B cell (primary cell): Measurements from ENCODE around the gene LCT. TPM values are rescaled to one million over a fixed set of nuclear protein-coding genes. Genes with fewer than 3 reads are reported as not detected.

Source experiments
- ATAC-seq: fragments of 200-7000 bp; cut with Tn5 transposase; one replicate; pipeline ENCODE4 v1.10.0; 2021; ENCODE audit warnings: low read depth, mild to moderate bottlenecking, moderate number of reproducible peaks, moderate library complexity
- CTCF ChIA-PET: fragments of 350-600 bp; sonication (Branson Sonifier 250); formaldehyde crosslinking; loops from one replicate; lab custom pipeline; 2021; ENCODE audit warnings: antibody characterized with exemption, inconsistent platforms; lab: Charles Lee
- POLR2A ChIA-PET: fragments of 350-600 bp; sonication (Branson Sonifier 250); formaldehyde crosslinking; loops from one replicate; lab custom pipeline; 2021; ENCODE audit warnings: antibody characterized with exemption; lab: Charles Lee
- DNase-seq: peaks from one replicate; pipeline ENCODE4 v3.0.0; 2013
- H2AFZ ChIP-seq: 2 replicates; pipeline ENCODE4 v1.6.1; 2012; ENCODE audit warnings: mild to moderate bottlenecking, low read depth, low read length; ENCODE audit not compliant: insufficient read depth, poor library complexity, severe bottlenecking
- H3K27ac ChIP-seq, 2 donors: 1 replicate in 1 of 2; 2 replicates in 1 of 2; pipeline ENCODE4 v1.5.1; 2012 to 2013; ENCODE audit warnings: low read length in 2 of 2, mild to moderate bottlenecking in 2 of 2, moderate library complexity in 1 of 2
- H3K27me3 ChIP-seq, 4 experiments: fragments of 200-600 bp in 1 of 4; sonication (generic) in 1 of 4; replicated peaks in 1 of 4; 1 replicate in 2 of 4; 2 replicates in 2 of 4; pipeline versions ENCODE4 v1.6.1 to v1.7.0; 2013 to 2016; ENCODE audit warnings: low read length in 3 of 4, mild to moderate bottlenecking in 2 of 4, mixed read lengths in 1 of 4, moderate library complexity in 1 of 4; ENCODE audit not compliant: insufficient read depth in 4 of 4, control insufficient read depth in 3 of 4; ENCODE audit errors: control extremely low read depth in 1 of 4
- H3K36me3 ChIP-seq, 2 experiments: replicated peaks in 1 of 2; 1 replicate in 1 of 2; 2 replicates in 1 of 2; pipeline versions ENCODE4 v1.6.1 to v1.7.1; 2013; ENCODE audit warnings: low read length in 1 of 2; ENCODE audit not compliant: insufficient read depth in 2 of 2, control insufficient read depth in 1 of 2; ENCODE audit errors: control extremely low read depth in 1 of 2, extremely low read depth in 1 of 2
- H3K4me1 ChIP-seq, 2 donors: fragments of 200-600 bp in 1 of 2; sonication (generic) in 1 of 2; 1 replicate in 1 of 2; 2 replicates in 1 of 2; pipeline versions ENCODE4 v1.5.1 to v1.6.1; 2013 to 2017; ENCODE audit warnings: low read length in 2 of 2; ENCODE audit not compliant: control insufficient read depth in 2 of 2, insufficient read depth in 2 of 2
- H3K4me2 ChIP-seq: replicated peaks from 2 replicates; pipeline ENCODE3; 2012; ENCODE audit warnings: mild to moderate bottlenecking, low read depth, low read length; ENCODE audit not compliant: poor library complexity, severe bottlenecking
- H3K4me3 ChIP-seq, 5 experiments: fragments of 200-600 bp in 1 of 5; sonication (generic) in 1 of 5; 1 replicate in 3 of 5; 2 replicates in 2 of 5; pipeline versions ENCODE4 v1.5.1 to v1.7.0; 2011 to 2016; ENCODE audit warnings: low read length in 4 of 5, mild to moderate bottlenecking in 4 of 5, low read depth in 2 of 5, control low read depth in 1 of 5, moderate library complexity in 1 of 5; ENCODE audit not compliant: insufficient read depth in 1 of 5; ENCODE audit errors: control extremely low read depth in 1 of 5, extremely low read depth in 1 of 5
- H3K79me2 ChIP-seq: fragments of 200-600 bp; sonication (generic); one replicate; pipeline ENCODE4 v1.6.0; 2016; ENCODE audit warnings: low read length; ENCODE audit not compliant: control insufficient read depth, insufficient read depth
- H3K9ac ChIP-seq: fragments of 200-600 bp; sonication (generic); 2 replicates; pipeline ENCODE4 v1.6.1; 2017; ENCODE audit warnings: mild to moderate bottlenecking, low read length, moderate library complexity
- H3K9me3 ChIP-seq, 3 donors: one replicate each; pipeline versions ENCODE4 v1.6.1 to v1.7.1; 2013; ENCODE audit warnings: low read length in 2 of 3; ENCODE audit not compliant: control insufficient read depth in 2 of 3, insufficient read depth in 1 of 3; ENCODE audit errors: control extremely low read depth in 1 of 3
- H4K20me1 ChIP-seq: 2 replicates; pipeline ENCODE4 v1.6.0; 2012; ENCODE audit warnings: mild to moderate bottlenecking, low read length; ENCODE audit not compliant: insufficient read depth, control insufficient read depth, poor library complexity, severe bottlenecking
- H3K27ac Mint-ChIP-seq: one replicate; pipeline ENCODE4 v1.8.0; 2021; ENCODE audit warnings: mixed read lengths
- H3K27me3 Mint-ChIP-seq: one replicate; pipeline ENCODE4 v1.8.0; 2021; ENCODE audit warnings: mixed read lengths
- H3K4me1 Mint-ChIP-seq: one replicate; pipeline ENCODE4 v1.8.0; 2021; ENCODE audit warnings: mixed read lengths
- H3K4me3 Mint-ChIP-seq: one replicate; pipeline ENCODE4 v1.8.0; 2021; ENCODE audit warnings: mixed read lengths
- H3K9me3 Mint-ChIP-seq: one replicate; pipeline ENCODE4 v1.8.0; 2022; ENCODE audit warnings: mixed read lengths; ENCODE audit not compliant: insufficient read depth
- CTCF ChIP-seq: fragments of 200-600 bp; IDR thresholded peaks from one replicate; pipeline ENCODE4 v1.8.0; 2022; ENCODE audit warnings: antibody characterized with exemption, mild to moderate bottlenecking
- EZH2 ChIP-seq: IDR thresholded peaks from 2 replicates; pipeline ENCODE4 v1.6.1; 2012; ENCODE audit warnings: borderline replicate concordance, low read depth, mild to moderate bottlenecking, moderate library complexity, low read length; ENCODE audit not compliant: insufficient read depth, poor library complexity, severe bottlenecking
- WGBS: methylation state at CpG from one replicate; pipeline ENCODE4 v1.1.5; 2013; ENCODE audit warnings: missing lambda C conversion rate; ENCODE audit not compliant: insufficient coverage; 5-methylcytosine and 5-hydroxymethylcytosine counted together
- intact Hi-C: fragments of 100-400 bp; cut with micrococcal nuclease; formaldehyde crosslinking; loops from one replicate; pipeline ENCODE4 v1.10.0; 2022
- polyA plus RNA-seq: library from polyadenylated mRNA; depleted of rRNA; stranded (reverse); fragments of >200 nt; gene quantifications from 2 replicates; pipeline ENCODE4 v1.2.3, GENCODE V29; 2012
- total RNA-seq, 2 donors: library from RNA; stranded (reverse); fragments of 120-200 nt in 1 of 2; gene quantifications; 1 replicate in 1 of 2; 2 replicates in 1 of 2; pipeline versions ENCODE4 v1.2.3 to v1.2.4, GENCODE V29; 2013 to 2022

Gene LCT
- total and polyA plus RNA-seq, 2 donors (not counting 1 experiment from before 2014, with no cell fraction given): 0.03 to 0.07 TPM

- H3K9me3 ChIP-seq: peaks cover 3 to 22% (median 16%) of the 10 kb centered on the region in 3 donors
- POLR2A ChIA-PET: no interaction called here
- H4K20me1 ChIP-seq: no peaks in the 10 kb centered on the region
- no peak overlapping the region for H3K9ac ChIP-seq
- H3K4me2 ChIP-seq: no peak overlapping the region
- H3K4me3 ChIP-seq: no peak overlapping the region
- WGBS: no CpG with 5 or more reads among the region's 2 CpGs
- H3K36me3 ChIP-seq: no peaks in the 10 kb centered on the region
- ATAC-seq (no peak), DNase-seq (no peak)
- no peak for TF ChIP-seq EZH2
- no peak for TF ChIP-seq CTCF
- H3K4me3 Mint-ChIP-seq: no peak overlapping the region
- no peaks in the 10 kb centered on the region for H3K4me1 Mint-ChIP-seq
- CTCF ChIA-PET: no interaction called here
- H3K27me3 ChIP-seq: no peaks in the 10 kb centered on the region
- peaks cover 7% of the 10 kb centered on the region for H3K9me3 Mint-ChIP-seq
- no peaks in the 10 kb centered on the region for H3K4me1 ChIP-seq
- H2AFZ ChIP-seq: no peak overlapping the region
- H3K27ac Mint-ChIP-seq: no peak overlapping the region
- H3K27ac ChIP-seq: no peak overlapping the region
- no peaks in the 10 kb centered on the region for H3K79me2 ChIP-seq
- H3K27me3 Mint-ChIP-seq: no peaks in the 10 kb centered on the region
- intact Hi-C loops: no loop called here
Observed at GRCh38 chr2:135803278-135803677, 33.7 kb downstream of the LCT start.

DNA sequence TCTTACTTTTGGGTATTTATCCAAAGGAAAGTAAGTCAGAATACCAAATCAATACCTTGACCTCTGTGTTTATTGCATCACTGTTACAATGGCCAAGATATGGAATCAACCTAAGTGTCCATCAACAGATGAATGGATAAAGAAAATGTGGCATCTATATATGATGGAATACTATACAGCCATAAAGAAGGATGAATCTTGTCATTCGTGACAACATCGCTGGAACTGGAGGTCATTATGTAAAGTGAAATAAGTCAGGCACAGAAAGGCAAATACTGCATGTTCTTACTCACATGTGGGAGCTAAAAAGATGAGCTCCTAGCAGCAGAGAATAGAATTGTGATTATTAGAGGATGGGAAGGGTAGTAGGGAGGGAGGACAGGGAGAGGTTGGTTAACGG lies 34.6 kb downstream of the LCT start:
- H3K4me3 Mint-ChIP-seq: no peak overlapping the region
- H3K27me3 ChIP-seq: no peaks in the 10 kb centered on the region
- no peaks in the 10 kb centered on the region for H3K36me3 ChIP-seq
- CTCF ChIA-PET: no interaction called here
- no peak for ATAC-seq
- H3K27me3 Mint-ChIP-seq: no peaks in the 10 kb centered on the region
- POLR2A ChIA-PET: no interaction called here
- H3K27ac ChIP-seq: no peak overlapping the region
- no peak overlapping the region for H3K4me3 ChIP-seq
- no peak for DNase-seq
- H3K9me3 Mint-ChIP-seq: peaks cover 7% of the 10 kb centered on the region
- H3K79me2 ChIP-seq: no peaks in the 10 kb centered on the region
- no peak overlapping the region for H3K4me2 ChIP-seq
- H3K27ac Mint-ChIP-seq: no peak overlapping the region
- peaks cover 0 to 4% of the 10 kb centered on the region in 2 donors for H3K4me1 ChIP-seq
- H3K9me3 ChIP-seq: peaks cover 3 to 22% (median 16%) of the 10 kb centered on the region in 3 donors
- no peak overlapping the region for H2AFZ ChIP-seq
- TF ChIP-seq EZH2 (no peak), CTCF (no peak)
- peaks cover 2% of the 10 kb centered on the region for H3K4me1 Mint-ChIP-seq
- WGBS: 67% methylated on average over 3 of the region's 3 CpGs
- intact Hi-C loops: no loop called here
- H4K20me1 ChIP-seq: no peaks in the 10 kb centered on the region
- no peak overlapping the region for H3K9ac ChIP-seq
